Measurements from ENCODE around the gene PARVB. TPM values are rescaled to one million over a fixed set of nuclear protein-coding genes. Genes with fewer than 3 reads are reported as not detected.

The PARVB gene
- total and polyA plus RNA-seq, 4 experiments from 2014 or later = 3.4 to 17.0 (median 9.8) TPM

DNA sequence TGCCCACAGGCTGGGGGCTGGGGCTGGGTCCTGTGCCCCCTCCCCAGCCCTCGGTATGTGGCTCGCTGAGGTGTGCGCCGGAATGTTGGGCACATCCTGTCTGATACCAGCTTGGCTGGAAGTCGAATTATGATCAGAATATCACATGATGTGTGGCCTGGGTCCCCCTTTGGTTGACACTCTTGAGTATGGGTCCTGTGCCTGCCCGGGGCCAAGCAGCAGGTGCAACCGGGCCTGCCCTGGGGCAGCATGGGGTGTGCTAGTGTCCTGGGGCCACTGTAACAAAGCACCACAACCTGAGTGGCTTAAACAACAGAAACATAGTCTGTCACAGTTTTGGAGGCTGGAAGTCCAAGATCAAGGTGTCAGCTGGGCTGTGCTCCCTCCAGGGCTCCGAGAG lies 52.7 kb downstream of the PARVB start:
- Histone ChIP-seq H3K27me3 (ENCODE audit: insufficient read depth, low read length) (no peaks in the 10 kb centered on the region), H3K4me1 (ENCODE audit: insufficient read depth, low read length) (peaks cover 4% of the 10 kb centered on the region), H3K36me3 (ENCODE audit: insufficient read depth, low read length) (no peaks in the 10 kb centered on the region), H3K4me3 (ENCODE audit: low read length in 2 of 2) (no peak overlapping the region), H3K9me3 (ENCODE audit: control insufficient read depth in 1 of 2, low read length in 2 of 2) (no peaks in the 10 kb centered on the region), H3K27ac (ENCODE audit: low read depth, low read length) (no peak overlapping the region)
- Mint-ChIP-seq H3K27ac (no peak overlapping the region), H3K4me3 (no peak overlapping the region), H3K36me3 (no peaks in the 10 kb centered on the region), H3K27me3 (no peaks in the 10 kb centered on the region), H3K4me1 (no peaks in the 10 kb centered on the region), H3K9me3 (no peaks in the 10 kb centered on the region)
- DNase-seq = no peak
- ChIA-PET POLR2A (ENCODE audit: partially characterized antibody) (no interaction called here), CTCF (ENCODE audit: partially characterized antibody) (interaction anchor here (1.9 to 2.9 kb wide), 2 partner anchors 83 to 491 kb away, joined by 5 to 8 read pairs; no protein-coding TSS in a partner anchor)
- intact Hi-C loops (cut with micrococcal nuclease) = no loop called here

GRCh38 chr22:44080936-44081861 lies 57.1 kb downstream of the PARVB start:
- CTCF ChIA-PET (ENCODE audit: partially characterized antibody) = interaction anchor here (0.7 to 8.3 kb wide), 12 partner anchors 9 to 544 kb away, joined by 3 to 157 read pairs (median 6); no protein-coding TSS in a partner anchor
- peak; percentile 52 to 63 (median 59) for DNase-seq
- no peaks in the 10 kb centered on the region for H3K27me3 ChIP-seq (ENCODE audit: insufficient read depth, low read length)
- intact Hi-C loops (cut with micrococcal nuclease) = loop anchor here (1.0 kb wide), 2 partner anchors 88 to 545 kb away; no protein-coding TSS in a partner anchor
- Mint-ChIP-seq H3K27ac (no peak overlapping the region), H3K9me3 (peaks cover 0 to 5% (median 0%) of the 10 kb centered on the region in 8 donors), H3K36me3 (peaks cover 3 to 4% of the 10 kb centered on the region in 2 donors), H3K27me3 (no peaks in the 10 kb centered on the region), H3K4me1 (no peaks in the 10 kb centered on the region), H3K4me3 (no peak overlapping the region)
- H3K27ac ChIP-seq (ENCODE audit: low read depth, low read length) = no peak overlapping the region
- H3K4me3 ChIP-seq (ENCODE audit: low read length in 2 of 2) = no peak overlapping the region
- POLR2A ChIA-PET (ENCODE audit: partially characterized antibody) = interaction anchor here (2.1 kb wide), 1 partner anchor 88 kb away, joined by 8 read pairs; no protein-coding TSS in a partner anchor
- no peaks in the 10 kb centered on the region for H3K9me3 ChIP-seq (ENCODE audit: control insufficient read depth in 1 of 2, low read length in 2 of 2)
- H3K4me1 ChIP-seq (ENCODE audit: insufficient read depth, low read length) = peaks cover 4% of the 10 kb centered on the region
- H3K36me3 ChIP-seq (ENCODE audit: insufficient read depth, low read length) = no peaks in the 10 kb centered on the region

- H3K36me3 Mint-ChIP-seq = peaks cover 3 to 4% of the 10 kb centered on the region in 2 donors
- no peaks in the 10 kb centered on the region for H3K27me3 Mint-ChIP-seq
- H3K4me1 Mint-ChIP-seq = no peaks in the 10 kb centered on the region
- no peak overlapping the region for H3K4me3 ChIP-seq (ENCODE audit: low read length in 2 of 2)
- H3K36me3 ChIP-seq (ENCODE audit: insufficient read depth, low read length) = no peaks in the 10 kb centered on the region
- H3K27me3 ChIP-seq (ENCODE audit: insufficient read depth, low read length) = no peaks in the 10 kb centered on the region
- intact Hi-C loops (cut with micrococcal nuclease) = no loop called here
- POLR2A ChIA-PET (ENCODE audit: partially characterized antibody) = interaction anchor here (2.1 kb wide), 1 partner anchor 89 kb away, joined by 8 read pairs; no protein-coding TSS in a partner anchor
- no peak overlapping the region for H3K4me3 Mint-ChIP-seq
- peaks cover 4% of the 10 kb centered on the region for H3K4me1 ChIP-seq (ENCODE audit: insufficient read depth, low read length)
- CTCF ChIA-PET (ENCODE audit: partially characterized antibody) = interaction anchor here (0.8 to 8.3 kb wide), 10 partner anchors 8 to 542 kb away, joined by 3 to 157 read pairs (median 4); partner anchors contain the start of gene PARVG
- no peak for DNase-seq
- H3K9me3 ChIP-seq (ENCODE audit: control insufficient read depth in 1 of 2, low read length in 2 of 2) = no peaks in the 10 kb centered on the region
- H3K27ac Mint-ChIP-seq = no peak overlapping the region
- H3K27ac ChIP-seq (ENCODE audit: low read depth, low read length) = no peak overlapping the region
- H3K9me3 Mint-ChIP-seq = peaks cover 0 to 5% (median 0%) of the 10 kb centered on the region in 8 donors
Observed at GRCh38 chr22:44082801-44083200, 58.7 kb downstream of the PARVB start.

DNA sequence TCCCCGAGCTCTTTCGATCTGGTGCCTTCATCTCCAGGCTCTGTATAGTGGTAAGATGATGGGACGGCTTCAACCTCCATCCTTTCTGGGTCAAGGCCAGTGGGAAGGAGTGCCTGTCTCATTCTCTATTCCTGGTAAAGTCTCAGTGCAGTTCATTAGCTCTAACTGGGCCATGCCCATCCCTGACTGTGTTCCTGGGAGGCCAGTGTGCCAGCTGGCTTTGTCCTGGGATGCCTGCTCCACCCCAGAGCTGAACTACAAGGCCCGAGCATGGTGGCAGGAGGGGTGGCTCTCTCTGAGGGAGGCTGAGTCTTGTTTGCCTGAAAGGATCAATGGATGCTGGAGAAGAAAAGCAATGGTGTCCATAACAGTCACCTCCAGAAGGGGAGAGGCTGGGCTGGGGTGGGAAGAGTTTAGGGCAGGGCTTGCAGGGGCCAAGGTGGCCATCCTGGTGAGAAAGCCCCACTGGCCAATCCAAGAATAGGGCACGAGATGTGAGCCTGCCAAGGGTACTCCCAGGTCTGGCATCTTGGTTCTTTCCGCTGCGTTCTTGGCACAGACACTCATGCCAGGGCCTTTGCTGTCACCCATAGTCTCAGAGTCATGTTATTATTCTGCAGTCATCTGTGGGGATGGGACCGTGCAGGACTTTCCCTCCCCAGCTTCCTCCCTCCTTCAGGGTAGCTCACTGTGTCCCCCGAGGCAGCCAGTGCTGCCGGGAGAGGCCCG lies 60.1 kb downstream of the PARVB start:
- no peaks in the 10 kb centered on the region for H3K4me1 Mint-ChIP-seq
- no peak for DNase-seq
- H3K36me3 ChIP-seq (ENCODE audit: insufficient read depth, low read length) = no peaks in the 10 kb centered on the region
- intact Hi-C loops (cut with micrococcal nuclease) = no loop called here
- H3K27ac ChIP-seq (ENCODE audit: low read depth, low read length) = no peak overlapping the region
- H3K4me3 Mint-ChIP-seq = no peak overlapping the region
- ChIA-PET CTCF (ENCODE audit: partially characterized antibody) (interaction anchor here (0.9 to 8.3 kb wide), 9 partner anchors 10 to 541 kb away, joined by 3 to 157 read pairs (median 4); partner anchors contain the start of gene PARVG), POLR2A (ENCODE audit: partially characterized antibody) (no interaction called here)
- no peaks in the 10 kb centered on the region for H3K9me3 ChIP-seq (ENCODE audit: control insufficient read depth in 1 of 2, low read length in 2 of 2)
- peaks cover 3 to 4% of the 10 kb centered on the region in 2 donors for H3K36me3 Mint-ChIP-seq
- peaks cover 0 to 5% (median 0%) of the 10 kb centered on the region in 8 donors for H3K9me3 Mint-ChIP-seq
- no peak overlapping the region for H3K4me3 ChIP-seq (ENCODE audit: low read length in 2 of 2)
- H3K27ac Mint-ChIP-seq = no peak overlapping the region
- peaks cover 4% of the 10 kb centered on the region for H3K4me1 ChIP-seq (ENCODE audit: insufficient read depth, low read length)
- H3K27me3 ChIP-seq (ENCODE audit: insufficient read depth, low read length) = no peaks in the 10 kb centered on the region
- H3K27me3 Mint-ChIP-seq = no peaks in the 10 kb centered on the region

- POLR2A ChIA-PET (ENCODE audit: partially characterized antibody) = interaction anchor here (0.6 to 2.1 kb wide), 3 partner anchors 87 to 92 kb away, joined by 3 to 13 read pairs (median 4); no protein-coding TSS in a partner anchor
- peak overlapping the region in 1 of 7 donors; percentile 74 for H3K27ac Mint-ChIP-seq
Observed at GRCh38 chr22:44085743-44086270, 61.7 kb downstream of the PARVB start.

GRCh38 chr22:44086271-44087088 lies 62.4 kb downstream of the PARVB start:
- intact Hi-C loops (cut with micrococcal nuclease) = no loop called here
- CTCF ChIA-PET (ENCODE audit: partially characterized antibody) = interaction anchor here (1.0 to 8.3 kb wide), 7 partner anchors 10 to 599 kb away, joined by 3 to 157 read pairs (median 10); no protein-coding TSS in a partner anchor
- peaks cover 0 to 5% (median 0%) of the 10 kb centered on the region in 8 donors for H3K9me3 Mint-ChIP-seq
- Histone ChIP-seq H3K9me3 (ENCODE audit: control insufficient read depth in 1 of 2, low read length in 2 of 2) (no peaks in the 10 kb centered on the region), H3K27ac (ENCODE audit: low read depth, low read length) (no peak overlapping the region), H3K4me3 (ENCODE audit: low read length in 2 of 2) (no peak overlapping the region), H3K36me3 (ENCODE audit: insufficient read depth, low read length) (no peaks in the 10 kb centered on the region), H3K27me3 (ENCODE audit: insufficient read depth, low read length) (no peaks in the 10 kb centered on the region), H3K4me1 (ENCODE audit: insufficient read depth, low read length) (peaks cover 1% of the 10 kb centered on the region)
- H3K4me1 Mint-ChIP-seq = peaks cover 0 to 3% (median 3%) of the 10 kb centered on the region in 4 donors
- no peak for DNase-seq
- no peak overlapping the region for H3K27ac Mint-ChIP-seq
- no peak overlapping the region for H3K4me3 Mint-ChIP-seq
- POLR2A ChIA-PET (ENCODE audit: partially characterized antibody) = interaction anchor here (1.0 to 2.1 kb wide), 2 partner anchors 90 to 93 kb away, joined by 4 to 13 read pairs; no protein-coding TSS in a partner anchor
- no peaks in the 10 kb centered on the region for H3K27me3 Mint-ChIP-seq
- H3K36me3 Mint-ChIP-seq = peaks cover 3 to 4% of the 10 kb centered on the region in 2 donors

More at GRCh38 chr22:44085743-44086270, 61.7 kb downstream of the PARVB start:
- Histone ChIP-seq H3K27ac (ENCODE audit: low read depth, low read length) (no peak overlapping the region), H3K4me1 (ENCODE audit: insufficient read depth, low read length) (peaks cover 4% of the 10 kb centered on the region), H3K27me3 (ENCODE audit: insufficient read depth, low read length) (no peaks in the 10 kb centered on the region), H3K36me3 (ENCODE audit: insufficient read depth, low read length) (no peaks in the 10 kb centered on the region), H3K9me3 (ENCODE audit: control insufficient read depth in 1 of 2, low read length in 2 of 2) (no peaks in the 10 kb centered on the region), H3K4me3 (ENCODE audit: low read length in 2 of 2) (no peak overlapping the region)
- Mint-ChIP-seq H3K9me3 (peaks cover 0 to 5% (median 0%) of the 10 kb centered on the region in 8 donors), H3K27me3 (no peaks in the 10 kb centered on the region), H3K4me3 (peak overlapping the region in 1 of 8 donors; percentile 25), H3K36me3 (peaks cover 3 to 4% of the 10 kb centered on the region in 2 donors), H3K4me1 (no peaks in the 10 kb centered on the region)
- DNase-seq = peak in 2 of 5 donors; percentile 7 to 8
- CTCF ChIA-PET (ENCODE audit: partially characterized antibody) = interaction anchor here (0.7 to 8.3 kb wide), 8 partner anchors 9 to 600 kb away, joined by 3 to 157 read pairs (median 8); no protein-coding TSS in a partner anchor
- intact Hi-C loops (cut with micrococcal nuclease) = loop anchor here (1.0 kb wide), 2 partner anchors 93 to 540 kb away; no protein-coding TSS in a partner anchor

Measured in CD4-positive, alpha-beta memory T cell (primary cell).